ENCODE data around the gene APOO.

DNA sequence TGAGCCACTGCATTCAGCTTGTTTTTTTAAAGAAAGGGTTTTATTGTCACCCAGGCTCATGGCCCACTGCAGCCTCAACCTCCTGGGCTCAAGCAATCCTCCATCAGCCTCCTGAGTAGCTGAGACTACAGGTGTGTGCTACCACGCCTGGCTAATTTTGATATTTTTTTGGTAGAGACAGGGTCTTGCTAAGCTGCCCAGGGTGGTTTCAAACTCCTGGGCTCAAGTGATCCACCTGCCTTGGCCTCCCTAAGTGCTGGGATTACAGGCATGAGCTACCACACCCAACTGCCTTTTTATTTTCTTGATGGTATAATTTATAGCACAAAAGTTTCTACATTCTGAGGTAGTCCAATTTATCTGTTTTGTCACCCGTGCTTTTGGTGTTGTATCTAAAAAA is 85.9 kb downstream of the APOO start:
- TF ChIP-seq CTCF (IDR thresholded peaks at IDR 0.05): no peak
- TF ChIP-seq EZH2 (IDR thresholded peaks at IDR 0.05): no peak
